ENCODE results near the gene DTNBP1. TPM values are rescaled to one million over a fixed set of nuclear protein-coding genes. Genes with fewer than 3 reads are reported as not detected.

The DTNBP1 gene
- total and polyA plus RNA-seq, 2 of the 4 experiments (the other 2 are of a cell fraction) = 4.8 to 18.7 TPM

DNA sequence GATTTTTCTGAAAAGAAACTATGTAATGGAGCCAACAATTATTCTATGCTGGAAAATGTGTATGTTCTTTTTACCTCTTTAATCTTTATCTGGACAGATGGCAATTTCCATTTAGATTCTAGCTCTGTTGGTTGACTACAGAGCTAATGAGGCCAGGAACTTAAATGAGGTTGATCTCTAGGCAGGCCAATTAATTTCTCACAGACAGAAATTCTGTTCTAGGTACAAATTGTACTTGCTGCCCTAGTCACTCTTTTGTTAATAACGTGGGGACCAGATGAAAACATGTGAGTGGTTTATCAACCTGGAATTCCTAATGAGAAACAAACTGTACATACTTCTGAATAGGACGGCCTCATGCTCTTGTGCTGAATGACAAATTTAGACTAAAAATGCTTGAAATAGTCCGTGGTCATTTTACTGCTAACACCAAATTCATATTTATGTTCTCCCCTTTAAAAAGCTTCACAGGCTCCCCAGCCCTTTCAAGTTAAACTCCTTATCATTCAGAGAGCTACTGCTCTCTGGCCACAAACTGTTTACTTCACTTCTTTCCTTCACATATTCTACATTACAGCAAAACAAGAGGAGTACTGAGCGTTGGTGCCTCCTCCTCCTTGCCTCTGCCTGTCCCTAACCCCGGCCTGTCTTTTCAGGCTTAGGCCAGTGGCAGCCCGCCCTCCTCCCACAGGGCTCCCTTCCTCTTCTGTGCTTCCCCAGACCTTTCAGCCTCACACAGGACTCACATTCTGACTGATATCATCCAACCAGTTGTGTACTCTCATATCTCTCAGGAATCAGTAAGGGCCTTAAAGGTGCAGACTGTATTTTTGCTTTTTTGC is 41.4 kb downstream of the DTNBP1 start:
- DNase-seq = peak; percentile 30
- 0% methylated on average over 1 of the region's 6 CpGs; no CpG with 5 or more reads in 1 of the 2 experiments for WGBS, 2 experiments (ENCODE audit: extremely low coverage in 2 of 2, insufficient read length in 1 of 2)
- peak overlapping the region; percentile 58 for H2AFZ ChIP-seq (replicated peaks; ENCODE audit: low read length, poor library complexity)

More for the DNA sequence above, 41.4 kb downstream of the DTNBP1 start:
- peak overlapping the region; percentile 55 for H3K4me2 ChIP-seq (ENCODE audit: low read depth, low read length)
- ATAC-seq (ENCODE audit: low read depth) = peak; percentile 72
- no peak overlapping the region for H2AK5ac ChIP-seq (ENCODE audit: low read depth, low read length)
- H2BK15ac ChIP-seq (ENCODE audit: low read depth, low read length) = no peak overlapping the region
- H3K9me1 ChIP-seq (ENCODE audit: insufficient read depth, low read length) = no peaks in the 10 kb centered on the region
- H4K20me1 ChIP-seq (ENCODE audit: insufficient read depth, low read length) = peaks cover 7% of the 10 kb centered on the region; the same call in 1 of the 2 replicates
- H2BK5ac ChIP-seq (ENCODE audit: low read depth, low read length, poor library complexity, severe bottlenecking) = peak overlapping the region; percentile 7
- H4K91ac ChIP-seq (ENCODE audit: insufficient read depth, low read depth, low read length) = no peak overlapping the region
- ChIA-PET CTCF (interaction anchor here (1.3 kb wide), 1 partner anchor 38 kb away, joined by 3 read pairs; no protein-coding TSS in a partner anchor), POLR2A (ENCODE audit: unreplicated experiment) (no interaction called here)
- H3K4me1 ChIP-seq (ENCODE audit: control insufficient read depth, insufficient read depth, low read length) = peaks cover 7% of the 10 kb centered on the region
- no peak overlapping the region for H3K27ac ChIP-seq (ENCODE audit: insufficient read depth, low read length)
- no peaks in the 10 kb centered on the region; the same call in 1 of the 2 replicates for H3K36me3 ChIP-seq (ENCODE audit: control insufficient read depth, insufficient read depth, low read length)
- TF ChIP-seq, protein P1, sequence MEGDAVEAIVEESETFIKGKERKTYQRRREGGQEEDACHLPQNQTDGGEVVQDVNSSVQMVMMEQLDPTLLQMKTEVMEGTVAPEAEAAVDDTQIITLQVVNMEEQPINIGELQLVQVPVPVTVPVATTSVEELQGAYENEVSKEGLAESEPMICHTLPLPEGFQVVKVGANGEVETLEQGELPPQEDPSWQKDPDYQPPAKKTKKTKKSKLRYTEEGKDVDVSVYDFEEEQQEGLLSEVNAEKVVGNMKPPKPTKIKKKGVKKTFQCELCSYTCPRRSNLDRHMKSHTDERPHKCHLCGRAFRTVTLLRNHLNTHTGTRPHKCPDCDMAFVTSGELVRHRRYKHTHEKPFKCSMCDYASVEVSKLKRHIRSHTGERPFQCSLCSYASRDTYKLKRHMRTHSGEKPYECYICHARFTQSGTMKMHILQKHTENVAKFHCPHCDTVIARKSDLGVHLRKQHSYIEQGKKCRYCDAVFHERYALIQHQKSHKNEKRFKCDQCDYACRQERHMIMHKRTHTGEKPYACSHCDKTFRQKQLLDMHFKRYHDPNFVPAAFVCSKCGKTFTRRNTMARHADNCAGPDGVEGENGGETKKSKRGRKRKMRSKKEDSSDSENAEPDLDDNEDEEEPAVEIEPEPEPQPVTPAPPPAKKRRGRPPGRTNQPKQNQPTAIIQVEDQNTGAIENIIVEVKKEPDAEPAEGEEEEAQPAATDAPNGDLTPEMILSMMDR (conservative IDR thresholded peaks at IDR 0.05; ENCODE audit: low read depth, low read length) = no peak
- TF ChIP-seq MXI1 (IDR thresholded peaks at IDR 0.05; ENCODE audit: borderline replicate concordance, low read depth, low read length) (no peak), MAZ (IDR thresholded peaks at IDR 0.05; ENCODE audit: borderline replicate concordance, low read depth, low read length) (no peak)
- H3K23ac ChIP-seq (ENCODE audit: low read depth, low read length) = peak overlapping the region; percentile 23; the same call in 1 of the 2 replicates
- no peaks in the 10 kb centered on the region for H3K9me3 ChIP-seq (ENCODE audit: control insufficient read depth, insufficient read depth, low read length)
- in situ Hi-C loops (cut with MboI; ENCODE audit: low sequenced_read_pairs) = loop anchor here (25.0 kb wide), 2 partner anchors 359 to 1409 kb away; no protein-coding TSS in a partner anchor
- peak overlapping the region; percentile 39; the same call in 1 of the 2 replicates for H2BK120ac ChIP-seq (ENCODE audit: low read depth, low read length)
- no peak overlapping the region; a peak in 1 of 4 replicates for H4K8ac ChIP-seq (ENCODE audit: low read depth in 2 of 2, low read length in 2 of 2)
- no peak overlapping the region for H2BK20ac ChIP-seq (ENCODE audit: low read depth, low read length)
- H3K18ac ChIP-seq (ENCODE audit: low read depth, low read length) = peak overlapping the region; percentile 80
- intact Hi-C loops (cut with micrococcal nuclease) = loop anchor here (2.0 to 10.0 kb wide), 6 partner anchors 114 to 1494 kb away; no protein-coding TSS in a partner anchor
- H3K79me1 ChIP-seq (ENCODE audit: low read depth in 1 of 2, low read length in 2 of 2) = peaks cover 0 to 12% of the 10 kb centered on the region in 2 experiments
- H4K5ac ChIP-seq (ENCODE audit: low read depth, low read length) = peak overlapping the region; percentile 80
- H3K9ac ChIP-seq (ENCODE audit: low read depth, low read length) = no peak overlapping the region
- no peaks in the 10 kb centered on the region for H3K27me3 ChIP-seq (ENCODE audit: control insufficient read depth, insufficient read depth, low read length)
- 0 out of 2 replicates have a peak overlapping the region, but pooled peaks have one; percentile 7 for H3K14ac ChIP-seq (replicated peaks; ENCODE audit: low read depth, low read length)
- no TSS peak for BruUV-seq (replicated peaks)
- H2AK9ac ChIP-seq (replicated peaks; ENCODE audit: low read depth, low read length, poor library complexity) = no peak overlapping the region
- dilution Hi-C loops (cut with HindIII; ENCODE audit: low sequenced_read_pairs, unreplicated experiment) = no loop called here
- H3K4ac ChIP-seq (ENCODE audit: low read depth, low read length) = no peak overlapping the region
- H3K56ac ChIP-seq (ENCODE audit: extremely low read depth, insufficient read depth, low read length) = no peak overlapping the region
- no peak overlapping the region for H3K4me3 ChIP-seq (ENCODE audit: insufficient read depth, low read depth, low read length)
